ENCODE measurements around the gene CRIP2. TPM values are rescaled to one million over a fixed set of nuclear protein-coding genes. Genes with fewer than 3 reads are reported as not detected.

Gene CRIP2
- total and polyA plus RNA-seq, 10 of the 15 experiments (the other 5 are each of a cell fraction or from before 2014, with no cell fraction given) = 0.04 to 0.62 (median 0.37) TPM; not detected in 5

DNA sequence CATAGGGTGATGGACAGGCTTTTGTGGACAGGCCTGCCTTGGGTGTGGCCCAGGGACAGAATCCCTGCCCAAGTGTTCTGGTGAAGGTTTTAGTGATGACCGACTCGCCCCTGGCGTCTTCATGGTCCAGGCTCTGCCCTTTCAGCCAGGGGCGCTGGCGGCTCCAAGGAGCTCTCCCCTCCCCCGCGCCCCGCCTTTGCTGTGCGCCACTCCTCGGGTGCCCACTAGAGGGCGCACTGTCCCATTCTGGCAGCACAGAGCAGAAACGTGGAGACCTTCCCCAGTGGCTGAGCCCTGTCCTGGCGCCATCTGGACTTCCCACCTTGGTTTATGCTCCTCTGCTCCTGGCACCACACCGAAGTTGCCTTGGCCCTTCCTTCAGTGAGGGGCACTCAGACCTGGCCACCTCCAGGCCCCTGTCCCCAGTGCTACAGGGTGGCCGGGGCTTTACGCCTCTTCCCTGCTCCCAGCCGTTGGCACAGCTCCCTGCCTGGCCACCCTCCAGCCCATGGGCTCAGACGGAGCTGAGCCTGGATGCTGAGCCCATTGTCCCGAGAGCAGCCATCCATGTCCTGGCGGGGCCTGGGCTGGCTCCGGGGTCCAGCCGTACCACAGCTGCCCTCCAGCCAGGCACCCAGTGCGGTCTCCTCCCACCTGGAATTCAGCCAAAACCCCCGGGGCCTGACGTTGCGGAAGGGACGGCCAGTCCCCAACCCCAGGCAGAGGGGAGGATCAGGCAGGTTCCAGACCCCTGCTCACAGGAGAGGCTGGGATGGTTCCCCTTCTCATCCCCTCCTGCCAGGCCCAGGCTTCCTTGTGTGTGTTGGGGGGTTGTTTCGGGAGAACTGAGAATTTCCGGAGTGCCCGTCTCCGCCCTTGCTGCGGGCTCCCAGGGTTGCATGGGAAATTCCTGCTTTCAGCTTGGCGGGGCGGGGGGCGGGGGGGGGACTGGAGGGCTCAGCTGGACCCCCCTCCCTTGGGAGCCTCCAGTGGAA, 6.5 kb downstream of the CRIP2 start (continued):
- TF ChIP-seq DPF2 (IDR thresholded peaks at IDR 0.05) (peak; percentile 80), STAT1 (conservative IDR thresholded peaks at IDR 0.05) (0 out of 2 replicates have a peak, but pooled peaks have one; percentile 70), FOXM1 (IDR thresholded peaks at IDR 0.05; ENCODE audit: low read depth, low read length) (no peak), SP1 (IDR thresholded peaks at IDR 0.05; ENCODE audit: low read depth, low read length) (peak; percentile 58), CHD2 (IDR thresholded peaks at IDR 0.05; ENCODE audit: borderline replicate concordance, low read depth, low read length) (peak; percentile 90), ZNF274 (IDR thresholded peaks at IDR 0.05; ENCODE audit: insufficient read depth, insufficient read length) (no peak), POLR2A (IDR thresholded peaks at IDR 0.05; ENCODE audit: low read depth, low read length) (no peak), IKZF1 (conservative IDR thresholded peaks at IDR 0.05) (peak; percentile 89), NFIC (IDR thresholded peaks at IDR 0.05; ENCODE audit: low read depth, low read length) (no peak), IRF4 (IDR thresholded peaks at IDR 0.05; ENCODE audit: low read depth, low read length) (0 out of 2 replicates have a peak, but pooled peaks have one; percentile 5), RAD21 (IDR thresholded peaks at IDR 0.05; ENCODE audit: insufficient read depth, low read depth, low read length) (peak; percentile 72), HCFC1 (IDR thresholded peaks at IDR 0.05; ENCODE audit: low read length) (0 out of 2 replicates have a peak, but pooled peaks have one; percentile 23), SMAD1 (IDR thresholded peaks at IDR 0.05; ENCODE audit: low read depth, partially characterized antibody) (peak; percentile 59), SPI1 (IDR thresholded peaks at IDR 0.05; ENCODE audit: borderline replicate concordance, insufficient read depth, low read depth, low read length) (no peak)
- TF ChIP-seq, protein P1, sequence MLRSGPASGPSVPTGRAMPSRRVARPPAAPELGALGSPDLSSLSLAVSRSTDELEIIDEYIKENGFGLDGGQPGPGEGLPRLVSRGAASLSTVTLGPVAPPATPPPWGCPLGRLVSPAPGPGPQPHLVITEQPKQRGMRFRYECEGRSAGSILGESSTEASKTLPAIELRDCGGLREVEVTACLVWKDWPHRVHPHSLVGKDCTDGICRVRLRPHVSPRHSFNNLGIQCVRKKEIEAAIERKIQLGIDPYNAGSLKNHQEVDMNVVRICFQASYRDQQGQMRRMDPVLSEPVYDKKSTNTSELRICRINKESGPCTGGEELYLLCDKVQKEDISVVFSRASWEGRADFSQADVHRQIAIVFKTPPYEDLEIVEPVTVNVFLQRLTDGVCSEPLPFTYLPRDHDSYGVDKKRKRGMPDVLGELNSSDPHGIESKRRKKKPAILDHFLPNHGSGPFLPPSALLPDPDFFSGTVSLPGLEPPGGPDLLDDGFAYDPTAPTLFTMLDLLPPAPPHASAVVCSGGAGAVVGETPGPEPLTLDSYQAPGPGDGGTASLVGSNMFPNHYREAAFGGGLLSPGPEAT (IDR thresholded peaks at IDR 0.05; ENCODE audit: low read depth) = peak; percentile 67; the same call in 1 of the 2 replicates
- TF ChIP-seq, protein P2, sequence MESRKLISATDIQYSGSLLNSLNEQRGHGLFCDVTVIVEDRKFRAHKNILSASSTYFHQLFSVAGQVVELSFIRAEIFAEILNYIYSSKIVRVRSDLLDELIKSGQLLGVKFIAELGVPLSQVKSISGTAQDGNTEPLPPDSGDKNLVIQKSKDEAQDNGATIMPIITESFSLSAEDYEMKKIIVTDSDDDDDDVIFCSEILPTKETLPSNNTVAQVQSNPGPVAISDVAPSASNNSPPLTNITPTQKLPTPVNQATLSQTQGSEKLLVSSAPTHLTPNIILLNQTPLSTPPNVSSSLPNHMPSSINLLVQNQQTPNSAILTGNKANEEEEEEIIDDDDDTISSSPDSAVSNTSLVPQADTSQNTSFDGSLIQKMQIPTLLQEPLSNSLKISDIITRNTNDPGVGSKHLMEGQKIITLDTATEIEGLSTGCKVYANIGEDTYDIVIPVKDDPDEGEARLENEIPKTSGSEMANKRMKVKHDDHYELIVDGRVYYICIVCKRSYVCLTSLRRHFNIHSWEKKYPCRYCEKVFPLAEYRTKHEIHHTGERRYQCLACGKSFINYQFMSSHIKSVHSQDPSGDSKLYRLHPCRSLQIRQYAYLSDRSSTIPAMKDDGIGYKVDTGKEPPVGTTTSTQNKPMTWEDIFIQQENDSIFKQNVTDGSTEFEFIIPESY (IDR thresholded peaks at IDR 0.05) = peak; percentile 6; the same call in 1 of the 2 replicates
- TF ChIP-seq, protein P3, sequence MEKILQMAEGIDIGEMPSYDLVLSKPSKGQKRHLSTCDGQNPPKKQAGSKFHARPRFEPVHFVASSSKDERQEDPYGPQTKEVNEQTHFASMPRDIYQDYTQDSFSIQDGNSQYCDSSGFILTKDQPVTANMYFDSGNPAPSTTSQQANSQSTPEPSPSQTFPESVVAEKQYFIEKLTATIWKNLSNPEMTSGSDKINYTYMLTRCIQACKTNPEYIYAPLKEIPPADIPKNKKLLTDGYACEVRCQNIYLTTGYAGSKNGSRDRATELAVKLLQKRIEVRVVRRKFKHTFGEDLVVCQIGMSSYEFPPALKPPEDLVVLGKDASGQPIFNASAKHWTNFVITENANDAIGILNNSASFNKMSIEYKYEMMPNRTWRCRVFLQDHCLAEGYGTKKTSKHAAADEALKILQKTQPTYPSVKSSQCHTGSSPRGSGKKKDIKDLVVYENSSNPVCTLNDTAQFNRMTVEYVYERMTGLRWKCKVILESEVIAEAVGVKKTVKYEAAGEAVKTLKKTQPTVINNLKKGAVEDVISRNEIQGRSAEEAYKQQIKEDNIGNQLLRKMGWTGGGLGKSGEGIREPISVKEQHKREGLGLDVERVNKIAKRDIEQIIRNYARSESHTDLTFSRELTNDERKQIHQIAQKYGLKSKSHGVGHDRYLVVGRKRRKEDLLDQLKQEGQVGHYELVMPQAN (conservative IDR thresholded peaks at IDR 0.05) = 0 out of 2 replicates have a peak, but pooled peaks have one; percentile 35
- TF ChIP-seq, protein P4, sequence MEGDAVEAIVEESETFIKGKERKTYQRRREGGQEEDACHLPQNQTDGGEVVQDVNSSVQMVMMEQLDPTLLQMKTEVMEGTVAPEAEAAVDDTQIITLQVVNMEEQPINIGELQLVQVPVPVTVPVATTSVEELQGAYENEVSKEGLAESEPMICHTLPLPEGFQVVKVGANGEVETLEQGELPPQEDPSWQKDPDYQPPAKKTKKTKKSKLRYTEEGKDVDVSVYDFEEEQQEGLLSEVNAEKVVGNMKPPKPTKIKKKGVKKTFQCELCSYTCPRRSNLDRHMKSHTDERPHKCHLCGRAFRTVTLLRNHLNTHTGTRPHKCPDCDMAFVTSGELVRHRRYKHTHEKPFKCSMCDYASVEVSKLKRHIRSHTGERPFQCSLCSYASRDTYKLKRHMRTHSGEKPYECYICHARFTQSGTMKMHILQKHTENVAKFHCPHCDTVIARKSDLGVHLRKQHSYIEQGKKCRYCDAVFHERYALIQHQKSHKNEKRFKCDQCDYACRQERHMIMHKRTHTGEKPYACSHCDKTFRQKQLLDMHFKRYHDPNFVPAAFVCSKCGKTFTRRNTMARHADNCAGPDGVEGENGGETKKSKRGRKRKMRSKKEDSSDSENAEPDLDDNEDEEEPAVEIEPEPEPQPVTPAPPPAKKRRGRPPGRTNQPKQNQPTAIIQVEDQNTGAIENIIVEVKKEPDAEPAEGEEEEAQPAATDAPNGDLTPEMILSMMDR (IDR thresholded peaks at IDR 0.05 in 2 of 3, conservative IDR thresholded peaks at IDR 0.05 in 1 of 3; ENCODE audit: control insufficient read depth in 2 of 3, extremely low read depth in 1 of 3, insufficient read depth in 1 of 3, low read depth in 3 of 3, low read length in 3 of 3) = peak; percentile 95 to 99 (median 99); a peak in 5 of 6 replicates
- TF ChIP-seq, protein P5, sequence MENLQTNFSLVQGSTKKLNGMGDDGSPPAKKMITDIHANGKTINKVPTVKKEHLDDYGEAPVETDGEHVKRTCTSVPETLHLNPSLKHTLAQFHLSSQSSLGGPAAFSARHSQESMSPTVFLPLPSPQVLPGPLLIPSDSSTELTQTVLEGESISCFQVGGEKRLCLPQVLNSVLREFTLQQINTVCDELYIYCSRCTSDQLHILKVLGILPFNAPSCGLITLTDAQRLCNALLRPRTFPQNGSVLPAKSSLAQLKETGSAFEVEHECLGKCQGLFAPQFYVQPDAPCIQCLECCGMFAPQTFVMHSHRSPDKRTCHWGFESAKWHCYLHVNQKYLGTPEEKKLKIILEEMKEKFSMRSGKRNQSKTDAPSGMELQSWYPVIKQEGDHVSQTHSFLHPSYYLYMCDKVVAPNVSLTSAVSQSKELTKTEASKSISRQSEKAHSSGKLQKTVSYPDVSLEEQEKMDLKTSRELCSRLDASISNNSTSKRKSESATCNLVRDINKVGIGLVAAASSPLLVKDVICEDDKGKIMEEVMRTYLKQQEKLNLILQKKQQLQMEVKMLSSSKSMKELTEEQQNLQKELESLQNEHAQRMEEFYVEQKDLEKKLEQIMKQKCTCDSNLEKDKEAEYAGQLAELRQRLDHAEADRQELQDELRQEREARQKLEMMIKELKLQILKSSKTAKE (IDR thresholded peaks at IDR 0.05; ENCODE audit: low read depth, poor library complexity, severe bottlenecking) = peak; percentile 44
